Stimulated activated CD4-positive, alpha-beta T cell treated with anti-CD3 and anti-CD28 coated beads, Interleukin-1b, Interleukin-23, amount 100 ng/mL, for 48 hours (primary cell): ENCODE results near the gene C10orf90.

Experiments
- DNase-seq: peaks from one replicate; pipeline ENCODE4 v3.0.0-alpha.2; 2020

C10orf90 gene

GRCh38 chr10:126409821-126410220, 260.7 kb downstream of the C10orf90 start:
- DNase-seq, result no peak

GRCh38 chr10:126408953-126409641, 261.4 kb downstream of the C10orf90 start:
- DNase-seq, result no peak

DNA sequence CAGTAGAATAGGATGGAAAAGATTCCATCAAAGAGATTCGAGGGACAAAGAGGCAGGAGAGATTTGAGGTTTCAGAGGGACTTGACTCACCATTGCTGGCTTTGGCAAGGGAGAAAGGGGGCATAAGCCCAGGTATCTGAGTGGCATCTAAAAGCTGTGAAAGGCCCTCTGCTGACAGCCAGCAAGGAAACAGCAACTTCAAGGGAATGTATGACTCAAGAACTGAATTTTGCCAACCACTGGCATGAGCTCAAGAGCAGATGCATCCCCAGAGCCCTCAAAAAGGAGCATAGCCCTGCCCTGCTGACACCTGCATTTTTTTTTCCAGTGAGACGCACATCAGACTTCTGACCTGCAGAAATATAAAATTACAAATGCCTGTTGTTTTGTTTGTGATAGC, 262.7 kb downstream of the C10orf90 start:
- DNase-seq, result no peak

DNA sequence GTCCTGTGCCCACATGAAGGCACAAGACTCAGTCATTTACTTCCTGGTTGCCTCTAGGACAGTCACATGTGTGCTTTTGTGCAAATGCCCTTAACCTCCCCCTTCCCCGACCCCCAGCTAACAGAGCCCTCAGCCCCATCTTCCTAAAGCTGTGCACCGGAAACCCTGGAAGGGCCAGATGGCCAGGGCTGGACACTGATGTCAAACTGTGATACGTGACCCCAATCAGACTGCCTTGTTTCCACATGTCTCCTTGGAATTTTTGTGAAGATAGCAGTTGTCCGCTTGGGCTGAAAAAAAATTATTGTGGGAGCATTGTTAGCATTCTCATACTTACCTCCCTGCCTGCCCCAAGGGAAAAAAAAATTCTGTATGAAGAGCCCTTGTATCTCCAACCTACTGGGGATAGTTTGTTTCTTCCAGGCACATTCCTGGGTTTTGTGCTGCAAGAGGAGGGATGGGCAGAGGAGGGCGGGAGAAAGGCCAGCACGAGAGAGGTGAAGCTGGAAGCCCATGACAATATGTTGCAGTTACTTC, 265.2 kb downstream of the C10orf90 start:
- no peak for DNase-seq

- DNase-seq, result no peak
Measured at GRCh38 chr10:126402721-126403695, 267.5 kb downstream of the C10orf90 start.

- no peak for DNase-seq
Measured at GRCh38 chr10:126400641-126401040, 269.9 kb downstream of the C10orf90 start.

DNA sequence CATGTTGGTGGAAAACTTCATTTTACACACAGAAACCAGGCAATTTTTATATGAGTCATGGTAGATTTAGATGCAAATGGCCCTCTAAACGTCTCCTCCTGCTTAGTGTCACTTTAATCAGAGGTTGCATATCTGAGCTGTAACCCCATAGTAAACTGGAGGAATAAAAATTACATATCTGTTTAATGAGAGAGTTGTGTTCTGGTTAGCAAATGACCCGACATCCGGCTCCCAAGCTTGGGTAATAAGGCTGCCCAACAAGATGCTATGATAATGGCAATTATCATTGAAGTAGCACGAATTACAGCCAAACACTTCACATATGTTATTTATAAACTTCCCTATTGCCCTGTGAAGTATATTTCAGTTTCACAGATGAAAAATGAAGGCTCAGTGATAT, 271.6 kb downstream of the C10orf90 start:
- DNase-seq, result no peak

DNA sequence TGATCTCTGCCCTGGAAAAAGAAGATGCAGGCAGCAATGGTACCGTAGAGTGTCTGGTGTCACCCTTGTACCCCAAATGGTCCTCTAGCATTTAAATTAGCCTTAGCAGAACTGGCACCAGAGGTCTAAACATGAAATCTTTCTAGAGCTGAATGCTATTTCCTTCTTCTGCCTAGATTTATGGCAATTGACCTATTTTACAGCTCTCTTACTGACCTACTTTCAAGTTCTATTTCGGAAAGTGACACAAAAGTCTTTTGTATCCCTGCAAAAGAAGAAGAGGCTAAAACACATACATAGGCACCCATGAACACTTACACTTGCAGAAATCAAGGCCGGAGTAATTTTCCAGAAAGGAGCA, 272.1 kb downstream of the C10orf90 start:
- DNase-seq, result no peak

DNA sequence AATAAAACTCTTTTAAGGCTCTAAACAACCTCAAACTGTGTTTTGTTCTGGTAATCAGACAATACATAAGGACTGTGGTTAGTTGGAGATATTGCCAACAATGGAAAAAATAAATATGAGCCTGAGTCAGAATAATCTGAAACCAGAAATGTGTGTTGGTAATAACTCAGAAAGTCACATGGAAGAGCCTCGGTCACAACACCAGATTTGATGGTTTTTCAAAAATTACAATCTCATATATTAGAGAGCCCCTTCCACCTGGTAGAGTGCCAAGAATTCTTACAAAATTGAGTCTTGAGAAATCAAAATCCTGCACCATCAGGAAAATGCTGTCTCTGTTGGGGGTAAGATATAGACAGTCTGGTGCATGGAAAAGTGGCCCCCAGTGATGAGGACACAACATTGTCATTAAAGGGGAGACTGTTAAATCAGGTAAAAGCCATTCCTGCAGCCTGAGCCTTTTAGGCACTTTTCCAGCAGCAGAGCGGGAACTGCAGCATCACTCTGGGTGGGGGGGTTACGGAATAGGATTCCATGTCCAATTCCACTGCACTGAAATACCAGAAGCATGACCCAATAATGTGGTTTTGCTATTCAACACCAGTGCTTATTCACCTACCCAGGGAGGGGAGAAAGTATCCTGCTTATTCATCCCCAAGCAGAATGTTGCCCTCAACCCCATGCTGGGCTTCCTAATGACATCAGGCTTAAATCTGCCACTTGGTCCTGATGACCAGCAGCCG, 272.7 kb downstream of the C10orf90 start:
- no peak for DNase-seq

DNA sequence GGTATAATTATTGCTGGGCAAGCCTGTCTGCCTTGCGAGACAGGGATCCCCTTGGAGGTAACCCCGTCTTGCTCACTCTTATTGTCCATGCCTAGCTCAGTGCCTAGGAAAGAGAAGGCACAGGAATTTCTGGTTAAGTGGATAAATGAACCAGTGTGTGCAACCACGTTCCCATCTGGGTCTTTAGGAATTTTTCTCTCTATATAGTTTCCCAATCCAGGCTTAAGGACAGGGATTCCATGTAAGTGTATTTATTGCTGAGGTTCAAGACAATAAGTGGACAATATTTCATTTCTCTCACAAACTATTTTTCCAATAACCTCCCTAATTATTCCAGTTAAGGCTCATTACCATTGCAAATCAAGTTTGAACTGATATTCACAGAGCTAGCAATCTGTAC, 273.3 kb downstream of the C10orf90 start:
- no peak for DNase-seq

- DNase-seq, result no peak
Measured at GRCh38 chr10:126394948-126395347, 275.5 kb downstream of the C10orf90 start.

DNA sequence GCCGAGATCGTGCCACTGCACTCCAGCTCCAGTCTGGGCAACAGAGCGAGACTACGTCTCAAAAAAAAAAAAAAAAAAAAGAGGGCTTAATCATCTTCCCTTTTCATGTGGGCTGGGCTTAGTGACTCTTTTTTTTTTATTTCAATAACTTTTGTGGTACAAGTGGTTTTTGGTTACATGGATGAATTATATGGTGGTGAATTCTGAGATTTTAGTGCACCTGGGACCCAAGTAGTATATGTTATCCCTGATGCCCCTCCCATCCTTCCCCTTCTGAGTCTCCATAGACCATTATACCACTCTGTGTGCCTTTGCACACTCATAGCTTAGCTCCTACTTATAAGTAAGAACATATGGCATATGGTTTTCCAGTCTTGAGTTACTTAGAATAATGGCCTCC, 277.4 kb downstream of the C10orf90 start:
- no peak for DNase-seq

GRCh38 chr10:126392469-126392868, 278.0 kb downstream of the C10orf90 start:
- no peak for DNase-seq

- no peak for DNase-seq
Measured at GRCh38 chr10:126392068-126392467, 278.4 kb downstream of the C10orf90 start.

GRCh38 chr10:126391192-126391885, 279.2 kb downstream of the C10orf90 start:
- DNase-seq, result no peak

DNA sequence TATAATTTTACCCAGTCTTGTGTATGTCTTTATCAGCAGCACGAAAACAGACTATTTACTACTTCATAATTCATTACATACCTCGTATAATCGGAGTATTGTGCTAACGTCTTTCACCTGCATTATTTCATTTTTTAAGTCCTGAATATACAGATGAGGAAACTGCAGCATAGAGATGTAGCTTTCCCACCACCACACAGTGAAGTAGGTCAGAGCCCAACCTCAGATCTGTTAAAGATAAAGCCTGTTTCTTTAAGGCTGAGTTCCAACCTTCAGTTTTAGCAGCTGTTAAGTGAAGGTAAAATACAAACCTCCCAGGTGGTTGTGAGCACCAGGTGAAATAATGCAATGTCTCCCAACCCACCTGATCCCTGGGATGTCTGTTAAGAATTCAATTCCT, 280.2 kb downstream of the C10orf90 start:
- DNase-seq, result no peak

- DNase-seq, result no peak
Measured at GRCh38 chr10:126387931-126388911, 282.3 kb downstream of the C10orf90 start, which contains the start of gene ADAM12. TSS of gene ADAM12 (minus strand) at chr10:126388477. CDS start at chr10:126388145, 332 bp downstream.

DNA sequence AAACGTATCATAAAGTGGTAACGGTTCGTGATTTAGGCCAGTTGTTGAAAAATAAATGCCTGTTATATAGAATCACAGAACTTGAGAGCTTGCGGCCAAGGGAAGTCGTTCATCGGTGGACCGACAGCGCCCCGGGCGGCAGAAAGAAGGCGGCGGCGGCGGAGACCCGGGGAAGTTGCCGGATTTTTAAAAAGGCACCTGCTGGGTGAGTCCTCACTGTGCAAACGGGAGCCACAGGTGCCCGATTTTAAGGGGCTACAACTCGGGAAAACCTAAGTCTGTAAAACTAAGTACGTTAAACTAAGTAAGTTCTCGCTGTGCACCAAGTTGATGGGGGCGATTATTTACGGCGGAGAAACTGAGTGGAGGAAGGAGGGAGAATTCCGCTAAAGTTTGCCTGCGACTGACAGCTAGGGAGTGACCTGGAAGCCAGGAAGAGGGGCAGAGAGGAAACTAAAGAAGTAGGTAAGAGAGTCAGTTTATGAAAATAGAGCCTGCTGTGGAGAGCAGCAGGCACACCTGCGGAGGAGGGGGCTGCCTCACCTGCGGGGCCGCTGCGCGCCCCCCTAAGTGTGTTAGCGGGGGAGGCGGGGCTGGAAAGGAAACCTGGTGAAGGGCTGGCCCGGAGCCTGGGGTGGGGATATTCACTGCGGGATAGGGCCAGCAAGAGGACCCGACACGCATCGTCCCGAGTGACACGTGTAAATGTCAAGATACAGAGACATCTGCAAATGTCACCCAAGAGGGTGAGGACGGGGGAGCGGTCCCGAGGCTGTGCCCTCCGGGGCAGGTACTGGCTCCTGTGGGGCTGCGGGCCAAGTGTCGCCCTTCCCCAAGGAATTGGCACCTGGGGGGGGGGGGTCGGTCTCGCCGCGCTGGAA, 283.2 kb downstream of the C10orf90 start:
- DNase-seq, result peak; percentile 48

DNA sequence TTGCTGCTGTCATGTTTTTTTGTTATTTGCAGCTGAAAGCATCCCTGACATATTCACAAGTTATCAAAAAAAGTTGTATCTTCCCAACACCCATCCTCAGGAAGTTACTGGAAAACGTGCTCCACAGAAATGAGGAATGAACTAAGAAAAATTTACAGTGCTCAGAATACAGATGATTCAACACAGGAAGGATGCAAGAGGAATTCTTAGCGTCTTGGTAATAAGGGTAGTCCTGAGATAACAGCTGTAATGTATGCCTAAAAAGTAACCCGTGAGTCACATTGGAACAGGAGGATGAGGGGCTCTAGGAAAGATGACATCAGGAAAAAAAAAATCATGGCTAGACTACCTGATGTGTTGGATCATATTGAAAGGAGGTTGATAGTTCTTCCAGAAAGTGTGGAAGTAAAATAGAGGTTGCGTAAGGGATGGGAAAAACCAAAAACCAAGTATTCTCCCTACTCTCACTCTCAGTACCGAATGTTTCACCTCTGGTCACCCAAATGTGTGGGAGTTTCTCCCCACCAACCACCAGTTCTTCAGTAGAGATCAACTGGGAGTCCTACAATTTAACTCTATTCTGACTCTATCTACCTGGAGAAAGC, 286.1 kb downstream of the C10orf90 start:
- no peak for DNase-seq
